ENCODE results near the gene MEGF6. TPM values are rescaled to one million over a fixed set of nuclear protein-coding genes. Genes with fewer than 3 reads are reported as not detected.

Gene MEGF6
- total RNA-seq, 4 donors from 2014 or later, result 66.7 to 120 (median 74.5) TPM

DNA sequence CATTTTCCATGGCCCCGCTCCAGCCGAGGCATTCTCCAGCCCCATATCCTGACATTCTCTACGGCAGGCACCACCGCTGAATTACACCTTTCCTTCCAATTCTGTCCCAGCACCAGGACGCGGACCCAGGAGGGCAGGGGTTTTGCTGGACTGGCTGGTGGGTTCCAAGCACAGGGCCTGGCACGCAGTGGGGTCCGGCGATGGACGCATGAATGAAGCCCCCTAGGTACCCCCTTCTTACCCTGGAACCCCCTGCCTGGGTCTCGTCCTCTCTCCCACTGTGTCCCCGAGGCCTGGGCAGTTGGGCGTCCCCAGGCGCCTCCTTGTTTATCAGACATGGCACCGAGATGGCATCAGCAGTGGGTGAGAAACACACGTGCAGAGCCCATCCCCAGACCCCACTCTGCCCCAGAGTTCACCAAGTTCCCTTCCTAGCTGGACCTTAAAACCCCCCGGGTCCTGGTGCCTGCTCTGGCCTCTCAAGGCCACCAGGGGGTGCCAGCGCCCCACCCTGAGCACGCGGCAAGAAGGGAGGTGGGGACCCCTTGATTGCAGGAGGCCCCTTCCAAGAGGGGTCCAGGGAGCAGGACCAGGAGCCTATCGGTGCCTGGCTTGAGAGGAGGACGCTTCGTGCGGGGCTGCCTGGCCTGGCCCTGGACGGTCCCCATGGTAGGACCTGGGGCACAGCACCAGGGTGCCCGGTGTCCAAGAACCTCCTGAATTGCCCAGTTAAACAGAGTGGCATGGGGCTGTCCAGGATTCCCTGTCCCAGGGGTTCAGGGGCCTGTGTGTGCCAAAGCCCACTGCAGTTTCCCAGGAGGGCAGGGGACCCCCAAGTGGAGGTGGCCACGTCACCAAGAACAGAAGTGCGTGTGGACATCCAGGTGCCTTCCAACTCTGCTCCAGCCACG lies 46.1 kb downstream of the MEGF6 start:
- no peak for TF ChIP-seq POLR2A (IDR thresholded peaks at IDR 0.05)
- TF ChIP-seq, protein P1, sequence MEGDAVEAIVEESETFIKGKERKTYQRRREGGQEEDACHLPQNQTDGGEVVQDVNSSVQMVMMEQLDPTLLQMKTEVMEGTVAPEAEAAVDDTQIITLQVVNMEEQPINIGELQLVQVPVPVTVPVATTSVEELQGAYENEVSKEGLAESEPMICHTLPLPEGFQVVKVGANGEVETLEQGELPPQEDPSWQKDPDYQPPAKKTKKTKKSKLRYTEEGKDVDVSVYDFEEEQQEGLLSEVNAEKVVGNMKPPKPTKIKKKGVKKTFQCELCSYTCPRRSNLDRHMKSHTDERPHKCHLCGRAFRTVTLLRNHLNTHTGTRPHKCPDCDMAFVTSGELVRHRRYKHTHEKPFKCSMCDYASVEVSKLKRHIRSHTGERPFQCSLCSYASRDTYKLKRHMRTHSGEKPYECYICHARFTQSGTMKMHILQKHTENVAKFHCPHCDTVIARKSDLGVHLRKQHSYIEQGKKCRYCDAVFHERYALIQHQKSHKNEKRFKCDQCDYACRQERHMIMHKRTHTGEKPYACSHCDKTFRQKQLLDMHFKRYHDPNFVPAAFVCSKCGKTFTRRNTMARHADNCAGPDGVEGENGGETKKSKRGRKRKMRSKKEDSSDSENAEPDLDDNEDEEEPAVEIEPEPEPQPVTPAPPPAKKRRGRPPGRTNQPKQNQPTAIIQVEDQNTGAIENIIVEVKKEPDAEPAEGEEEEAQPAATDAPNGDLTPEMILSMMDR (IDR thresholded peaks at IDR 0.05), result peak; percentile 68 to 84
- peaks cover 3% of the 10 kb centered on the region for H3K27me3 ChIP-seq
- peaks cover 14% of the 10 kb centered on the region for H3K4me1 ChIP-seq
- no peak for DNase-seq (ENCODE audit: low spot score in 2 of 2)
- H3K36me3 ChIP-seq, result no peaks in the 10 kb centered on the region
- H3K4me3 ChIP-seq, result no peak overlapping the region
- 67% methylated on average over 19 of the region's 29 CpGs for WGBS
- no peaks in the 10 kb centered on the region for H3K9me3 ChIP-seq
- no peak overlapping the region for H3K27ac ChIP-seq

DNA sequence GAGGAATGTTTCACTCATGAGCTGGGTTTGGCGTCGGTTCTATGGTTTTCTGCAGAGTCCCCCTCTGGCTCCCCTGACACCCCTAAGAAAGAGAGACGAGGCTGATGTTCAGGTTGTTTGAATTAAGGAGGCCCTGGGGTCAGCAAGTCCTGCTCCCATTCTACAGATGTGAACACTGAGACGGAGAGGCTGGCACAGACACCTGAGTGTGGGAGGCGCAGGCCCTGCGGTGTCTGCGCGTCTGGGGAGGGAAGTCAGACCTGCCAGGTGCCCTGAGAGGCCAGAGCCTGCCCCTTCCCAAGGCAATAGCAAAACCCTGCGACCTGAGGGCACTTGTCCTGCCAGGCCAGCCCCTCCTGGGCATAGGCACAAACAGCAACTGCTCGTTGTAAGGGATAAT lies 47.7 kb downstream of the MEGF6 start:
- Histone ChIP-seq H3K4me1 (peaks cover 14% of the 10 kb centered on the region), H3K36me3 (no peaks in the 10 kb centered on the region), H3K4me3 (no peak overlapping the region), H3K9me3 (no peaks in the 10 kb centered on the region), H3K27ac (no peak overlapping the region), H3K27me3 (peaks cover 3% of the 10 kb centered on the region)
- 82% methylated on average over 8 of the region's 10 CpGs for WGBS
- DNase-seq (ENCODE audit: low spot score in 2 of 2), result no peak
- TF ChIP-seq POLR2A (IDR thresholded peaks at IDR 0.05) (no peak), POLR2AphosphoS5 (IDR thresholded peaks at IDR 0.05) (no peak), EP300 (IDR thresholded peaks at IDR 0.05) (no peak)
- TF ChIP-seq, protein P1 (IDR thresholded peaks at IDR 0.05), result no peak

DNA sequence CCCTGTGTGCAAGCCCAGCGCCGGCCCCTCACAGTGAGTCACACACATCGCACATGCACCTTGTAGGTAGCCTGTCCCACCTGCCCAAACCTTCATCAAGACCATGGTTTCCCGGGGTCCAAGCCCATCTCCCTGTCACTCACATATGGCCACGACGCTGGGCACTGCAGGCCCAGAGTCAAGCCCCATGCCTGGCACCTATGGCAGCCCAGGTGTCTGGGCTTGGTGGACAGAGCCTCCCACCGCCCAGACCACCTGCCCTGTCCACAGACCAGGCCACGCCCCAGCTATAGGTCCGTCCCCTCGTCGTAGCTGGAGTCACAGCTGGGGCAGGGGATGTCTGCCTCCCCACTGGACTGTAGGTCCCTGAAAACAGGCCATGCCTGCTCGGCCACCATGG lies 48.2 kb downstream of the MEGF6 start:
- Histone ChIP-seq H3K4me3 (no peak overlapping the region), H3K27me3 (peaks cover 3% of the 10 kb centered on the region), H3K27ac (no peak overlapping the region), H3K36me3 (no peaks in the 10 kb centered on the region), H3K4me1 (peaks cover 14% of the 10 kb centered on the region), H3K9me3 (no peaks in the 10 kb centered on the region)
- WGBS, result 94% methylated on average over 8 of the region's 12 CpGs
- DNase-seq (ENCODE audit: low spot score in 2 of 2), result no peak
- TF ChIP-seq POLR2A (IDR thresholded peaks at IDR 0.05) (no peak), POLR2AphosphoS5 (IDR thresholded peaks at IDR 0.05) (no peak), EP300 (IDR thresholded peaks at IDR 0.05) (no peak)
- TF ChIP-seq, protein P1 (IDR thresholded peaks at IDR 0.05), result no peak

DNA sequence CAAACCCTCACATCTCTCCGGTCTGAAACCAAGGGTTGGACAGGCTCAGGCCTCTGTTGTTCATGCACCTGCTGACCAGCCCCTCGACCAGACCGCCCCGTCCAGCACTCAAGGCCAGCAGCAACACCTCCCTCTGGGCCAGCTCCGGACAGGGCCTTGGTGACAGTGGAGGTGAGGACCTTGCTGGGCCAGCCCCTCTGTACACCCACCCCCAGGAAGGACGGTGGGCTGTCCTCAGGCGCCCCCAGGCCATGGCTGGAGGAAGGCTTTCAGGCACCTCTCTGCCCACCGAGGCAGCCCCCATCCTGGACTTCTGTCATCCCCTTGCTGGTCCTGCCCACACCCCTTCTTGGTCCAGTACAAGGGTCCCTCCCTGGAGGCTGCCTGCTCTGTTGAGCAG lies 48.6 kb downstream of the MEGF6 start:
- Histone ChIP-seq H3K27me3 (peaks cover 3% of the 10 kb centered on the region), H3K27ac (no peak overlapping the region), H3K36me3 (no peaks in the 10 kb centered on the region), H3K4me1 (peaks cover 15% of the 10 kb centered on the region), H3K9me3 (no peaks in the 10 kb centered on the region), H3K4me3 (no peak overlapping the region)
- no peak for DNase-seq (ENCODE audit: low spot score in 2 of 2)
- WGBS, result no CpG with 5 or more reads among the region's 8 CpGs
- TF ChIP-seq EP300 (IDR thresholded peaks at IDR 0.05) (no peak), POLR2AphosphoS5 (IDR thresholded peaks at IDR 0.05) (no peak)

DNA sequence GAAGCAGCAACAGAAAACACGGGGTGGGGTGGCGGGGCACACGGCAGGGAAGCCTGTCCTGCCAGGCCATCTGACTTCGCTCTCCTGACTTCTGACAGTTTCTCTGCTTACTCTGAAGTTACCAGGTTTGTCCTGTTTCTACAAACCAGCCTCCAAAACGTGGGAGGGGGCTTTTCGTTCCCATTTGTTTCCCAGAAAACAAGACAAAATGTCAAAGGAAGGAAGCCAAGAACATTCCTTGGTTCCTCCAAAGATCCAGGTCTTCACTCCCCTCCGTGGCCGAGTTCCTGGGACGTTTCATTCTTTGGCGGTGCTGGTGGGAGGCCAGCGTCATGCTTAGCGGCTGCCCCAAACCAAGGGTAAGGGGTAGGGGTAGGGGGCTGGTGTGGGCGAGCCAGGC lies 49.6 kb downstream of the MEGF6 start:
- Histone ChIP-seq H3K4me3 (no peak overlapping the region), H3K4me1 (peaks cover 24% of the 10 kb centered on the region), H3K27ac (peak overlapping the region; percentile 41), H3K9me3 (no peaks in the 10 kb centered on the region), H3K27me3 (peaks cover 6% of the 10 kb centered on the region), H3K36me3 (no peaks in the 10 kb centered on the region)
- no peak for DNase-seq (ENCODE audit: low spot score in 2 of 2)
- TF ChIP-seq EP300 (IDR thresholded peaks at IDR 0.05) (no peak), POLR2AphosphoS5 (IDR thresholded peaks at IDR 0.05) (no peak)
- TF ChIP-seq, protein P1 (IDR thresholded peaks at IDR 0.05), result no peak
- WGBS, result 63% methylated on average over 13 of the region's 13 CpGs

Measured in suprapubic skin (tissue), 4 donors.